ENCODE measurements around the gene HHIPL1.
"Not testable (repeated sequence)": the region's sequence is repeated elsewhere in the genome, so short reads cannot be mapped to it uniquely, and the experiment has no call there.

Gene HHIPL1

DNA sequence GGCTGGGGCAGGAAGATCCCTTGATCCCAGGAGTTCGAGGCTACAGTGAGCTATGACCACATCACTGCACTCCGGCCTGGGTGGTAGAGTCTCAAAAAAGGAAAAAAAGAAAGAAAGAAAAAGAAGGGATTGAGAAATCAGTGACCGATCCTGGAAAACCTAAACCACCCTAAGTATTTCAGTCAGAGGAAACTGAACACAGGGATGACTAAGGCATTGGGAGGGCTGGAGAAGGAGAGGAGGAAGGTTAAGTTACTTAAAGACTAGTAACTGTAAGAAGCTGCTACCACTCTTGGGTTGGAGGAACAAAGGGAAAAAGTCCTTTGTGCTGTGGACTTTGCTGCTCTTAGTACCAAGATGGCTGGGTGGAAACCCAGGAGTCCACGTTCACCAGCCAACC, 10.6 kb downstream of the HHIPL1 start:
- TF ChIP-seq, protein P1, sequence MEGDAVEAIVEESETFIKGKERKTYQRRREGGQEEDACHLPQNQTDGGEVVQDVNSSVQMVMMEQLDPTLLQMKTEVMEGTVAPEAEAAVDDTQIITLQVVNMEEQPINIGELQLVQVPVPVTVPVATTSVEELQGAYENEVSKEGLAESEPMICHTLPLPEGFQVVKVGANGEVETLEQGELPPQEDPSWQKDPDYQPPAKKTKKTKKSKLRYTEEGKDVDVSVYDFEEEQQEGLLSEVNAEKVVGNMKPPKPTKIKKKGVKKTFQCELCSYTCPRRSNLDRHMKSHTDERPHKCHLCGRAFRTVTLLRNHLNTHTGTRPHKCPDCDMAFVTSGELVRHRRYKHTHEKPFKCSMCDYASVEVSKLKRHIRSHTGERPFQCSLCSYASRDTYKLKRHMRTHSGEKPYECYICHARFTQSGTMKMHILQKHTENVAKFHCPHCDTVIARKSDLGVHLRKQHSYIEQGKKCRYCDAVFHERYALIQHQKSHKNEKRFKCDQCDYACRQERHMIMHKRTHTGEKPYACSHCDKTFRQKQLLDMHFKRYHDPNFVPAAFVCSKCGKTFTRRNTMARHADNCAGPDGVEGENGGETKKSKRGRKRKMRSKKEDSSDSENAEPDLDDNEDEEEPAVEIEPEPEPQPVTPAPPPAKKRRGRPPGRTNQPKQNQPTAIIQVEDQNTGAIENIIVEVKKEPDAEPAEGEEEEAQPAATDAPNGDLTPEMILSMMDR (IDR thresholded peaks at IDR 0.05; ENCODE audit: low read depth, low read length) = no peak
- no peak overlapping the region for H3K4me3 ChIP-seq (ENCODE audit: low read depth, low read length)

DNA sequence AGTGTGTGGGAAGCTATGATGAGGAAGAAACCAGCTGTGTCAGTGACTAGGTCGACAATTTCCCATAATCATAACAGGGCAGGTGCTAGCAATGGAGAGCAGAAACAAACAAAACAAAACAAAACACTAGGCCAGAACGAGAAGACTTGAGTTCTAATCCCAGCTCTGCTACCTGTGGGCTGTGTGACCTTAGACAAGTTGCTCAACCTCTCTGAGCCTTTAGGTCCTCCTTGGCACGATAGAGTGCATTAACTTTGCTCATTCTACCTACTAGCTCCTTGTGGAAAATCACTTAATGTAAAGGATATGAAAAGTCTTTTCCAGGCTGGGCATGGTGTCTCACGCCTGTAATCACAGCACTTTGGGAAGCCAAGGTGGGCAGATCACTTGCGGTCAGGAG, 11.2 kb downstream of the HHIPL1 start:
- TF ChIP-seq, protein P1 (IDR thresholded peaks at IDR 0.05; ENCODE audit: low read depth, low read length) = no peak
- no peak overlapping the region for H3K4me3 ChIP-seq (ENCODE audit: low read depth, low read length)

DNA sequence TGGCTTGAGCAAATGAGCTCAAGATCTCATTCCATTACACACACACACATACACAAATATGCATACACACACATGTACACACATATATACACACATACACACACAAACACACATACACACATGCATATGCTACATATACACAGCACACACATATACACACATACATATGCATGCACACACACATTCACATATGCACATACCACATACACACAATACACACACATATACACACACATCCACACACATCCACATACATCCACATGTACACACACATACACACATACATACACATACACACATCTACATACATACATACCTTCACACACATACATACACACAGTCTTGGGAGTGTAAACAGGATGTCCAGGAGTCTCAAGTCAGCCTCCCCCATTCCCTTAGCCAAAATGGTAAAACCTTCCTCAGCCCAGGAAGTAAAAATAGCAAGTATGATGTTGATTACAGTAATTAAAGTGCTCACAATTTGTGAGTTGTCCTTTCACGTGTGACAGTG, 12.8 kb downstream of the HHIPL1 start:
- H3K4me3 ChIP-seq (ENCODE audit: low read depth, low read length) = no peak overlapping the region
- TF ChIP-seq, protein P1 (IDR thresholded peaks at IDR 0.05; ENCODE audit: low read depth, low read length) = no peak

DNA sequence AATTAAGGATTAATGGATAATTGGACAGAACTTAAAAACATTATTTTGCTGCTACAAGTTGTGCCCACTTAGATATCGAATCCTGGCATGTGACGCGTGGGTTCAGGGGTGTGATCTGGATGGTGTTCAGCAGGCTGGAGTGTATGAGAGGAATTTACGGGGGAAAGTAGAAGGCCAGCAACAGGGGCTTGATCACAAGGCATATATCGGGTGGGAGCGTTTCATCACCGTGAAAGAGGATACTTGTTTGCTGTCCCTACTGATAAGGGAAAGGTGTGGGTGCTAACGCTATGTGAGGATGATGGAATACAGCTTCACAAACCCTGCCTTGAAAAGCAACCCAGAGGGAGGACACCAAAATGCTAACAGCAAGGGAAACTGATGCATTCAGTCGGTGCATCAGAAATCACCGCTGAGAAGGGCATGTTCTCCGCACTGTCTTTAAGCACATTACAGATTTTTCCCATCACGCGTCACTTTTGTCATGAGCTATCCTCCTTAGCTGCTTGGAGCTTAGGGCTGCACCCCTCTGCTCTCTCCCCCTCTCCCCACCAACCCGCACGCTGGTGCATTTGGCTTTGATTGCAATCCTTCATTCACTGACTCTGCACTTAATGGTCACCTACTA, 13.4 kb downstream of the HHIPL1 start:
- TF ChIP-seq, protein P1 (IDR thresholded peaks at IDR 0.05; ENCODE audit: low read depth, low read length) = no peak
- H3K4me3 ChIP-seq (ENCODE audit: low read depth, low read length) = no peak overlapping the region

DNA sequence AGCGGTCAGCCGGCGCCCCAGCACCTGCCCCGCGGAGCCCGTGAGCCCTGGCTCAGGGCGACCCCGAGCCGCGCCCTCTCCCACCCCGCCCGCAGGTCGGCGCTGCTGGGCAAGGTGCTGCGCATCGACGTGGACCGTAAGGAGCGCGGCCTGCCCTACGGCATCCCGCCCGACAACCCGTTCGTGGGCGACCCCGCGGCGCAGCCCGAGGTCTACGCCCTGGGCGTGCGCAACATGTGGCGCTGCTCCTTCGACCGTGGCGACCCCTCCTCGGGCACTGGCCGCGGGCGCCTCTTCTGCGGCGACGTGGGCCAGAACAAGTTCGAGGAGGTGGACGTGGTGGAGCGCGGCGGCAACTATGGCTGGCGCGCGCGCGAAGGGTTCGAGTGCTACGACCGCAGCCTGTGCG, 14.4 kb downstream of the HHIPL1 start:
- H3K4me3 ChIP-seq (ENCODE audit: low read depth, low read length) = no peak overlapping the region
- TF ChIP-seq, protein P1 (IDR thresholded peaks at IDR 0.05; ENCODE audit: low read depth, low read length) = no peak

DNA sequence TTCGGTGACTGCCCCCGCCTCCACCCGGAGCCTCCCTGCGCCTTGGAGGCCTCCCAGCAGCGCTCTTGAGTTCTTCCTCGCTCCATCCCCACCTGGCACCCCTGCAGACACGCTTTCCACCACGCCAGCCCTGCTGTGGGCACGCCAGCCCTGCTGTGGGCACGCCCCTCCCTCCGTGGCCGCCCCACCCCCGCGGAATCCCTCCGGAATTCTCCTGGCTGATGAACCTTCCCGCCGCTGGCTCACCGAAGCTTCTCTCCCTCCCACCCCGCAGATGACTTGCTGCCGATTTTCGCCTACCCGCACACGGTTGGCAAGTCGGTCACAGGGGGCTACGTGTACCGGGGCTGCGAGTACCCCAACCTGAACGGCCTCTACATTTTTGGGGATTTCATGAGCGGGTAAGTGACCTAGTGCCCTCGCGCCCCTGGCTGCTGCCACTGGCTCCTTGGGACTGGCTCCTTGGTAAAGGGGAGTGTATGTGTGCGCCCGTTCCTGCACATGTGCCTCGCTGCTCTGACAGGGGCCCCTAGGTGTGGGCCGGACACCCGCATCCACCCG, 15.2 kb downstream of the HHIPL1 start:
- TF ChIP-seq, protein P1 (IDR thresholded peaks at IDR 0.05; ENCODE audit: low read depth, low read length) = no peak
- H3K4me3 ChIP-seq (ENCODE audit: low read depth, low read length) = no peak overlapping the region

DNA sequence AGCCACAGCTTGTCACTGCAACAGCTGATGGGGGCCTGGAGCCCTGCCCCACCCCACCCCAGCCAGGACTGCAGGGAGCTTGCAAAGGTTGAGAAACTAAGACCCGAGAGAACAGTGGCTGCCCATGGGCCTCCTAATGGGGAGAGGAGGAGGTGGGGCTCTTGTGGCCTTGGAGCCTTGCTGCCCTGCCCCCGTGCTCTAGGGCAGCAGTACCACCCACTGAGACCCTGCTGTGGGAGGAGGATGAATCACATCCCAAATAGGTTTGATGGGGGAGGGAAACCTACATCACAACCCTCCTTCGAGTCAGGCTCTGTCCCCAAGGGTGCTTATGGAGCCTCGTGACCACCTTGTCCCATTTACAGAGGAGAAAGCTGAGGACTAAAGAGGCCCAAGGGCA, 15.9 kb downstream of the HHIPL1 start:
- TF ChIP-seq, protein P1 (IDR thresholded peaks at IDR 0.05; ENCODE audit: low read depth, low read length) = no peak
- no peak overlapping the region for H3K4me3 ChIP-seq (ENCODE audit: low read depth, low read length)

DNA sequence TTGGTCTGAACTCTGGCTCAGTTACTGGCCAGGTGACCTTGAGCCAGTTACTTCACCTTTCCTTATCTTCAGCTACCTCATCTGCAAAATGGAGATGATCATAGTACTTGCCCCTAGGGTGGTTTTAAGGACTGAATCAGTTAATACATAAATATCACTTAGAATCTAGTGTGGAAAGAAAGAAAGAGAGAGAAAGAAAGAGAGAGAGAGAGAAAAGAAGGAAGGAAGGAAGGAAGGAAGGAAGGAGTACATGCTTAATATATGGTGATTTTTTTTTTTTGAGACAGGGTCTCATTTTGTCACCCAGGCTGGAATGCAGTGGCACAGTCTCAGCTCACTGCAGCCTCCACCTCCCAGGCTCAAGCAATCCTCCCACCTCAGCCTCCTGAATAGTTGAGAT, 16.3 kb downstream of the HHIPL1 start:
- not testable (repeated sequence) for H3K4me3 ChIP-seq (ENCODE audit: low read depth, low read length)

Measured in WI38 (cell line).